Adrenal gland (tissue), 5 donors: ENCODE measurements around the gene ACRBP.

Source experiments
- POLR2A ChIP-seq, 2 donors: fragments of 450-650 bp; IDR thresholded peaks; one replicate each; pipeline ENCODE4 v1.6.1; 2017; ENCODE audit warnings: antibody characterized with exemption in 2 of 2, mild to moderate bottlenecking in 2 of 2, moderate library complexity in 1 of 2
- TF ChIP-seq, protein P1 (sequence below), 6 experiments: fragments of 450-650 bp in 4 of 6; fragments of 200-600 bp in 2 of 6; sonication (generic) in 1 of 6; IDR thresholded peaks; 1 replicate in 5 of 6; 2 replicates in 1 of 6; pipeline versions ENCODE4 v1.5.1 to v1.8.0; 2016 to 2021; ENCODE audit warnings: antibody characterized with exemption in 6 of 6, mild to moderate bottlenecking in 2 of 6, moderate library complexity in 1 of 6
- donor health status: DM: no; HTN: no; CAD: no.

DNA sequence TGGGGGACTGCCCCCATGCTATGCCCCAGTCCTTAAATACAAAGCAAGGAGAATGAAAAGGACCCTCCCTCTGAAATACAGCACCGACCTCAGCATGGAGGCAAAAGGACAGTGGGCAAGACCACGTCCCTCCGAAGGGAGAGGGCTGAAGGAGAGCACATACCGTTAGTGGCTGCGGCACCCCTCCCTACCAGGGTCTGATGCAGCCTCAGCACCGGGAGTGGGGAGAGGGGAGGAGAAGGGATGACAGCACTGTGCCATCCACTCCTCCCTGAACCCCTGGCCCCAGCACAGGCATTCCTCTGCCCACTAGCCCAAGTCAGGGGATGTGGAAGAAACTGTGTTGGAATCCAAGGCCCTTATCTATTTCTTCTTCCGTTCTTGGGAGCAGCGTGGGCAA lies 3.6 kb upstream of the ACRBP start:
- no peak for TF ChIP-seq POLR2A (IDR thresholded peaks at IDR 0.05)
- TF ChIP-seq, protein P1, sequence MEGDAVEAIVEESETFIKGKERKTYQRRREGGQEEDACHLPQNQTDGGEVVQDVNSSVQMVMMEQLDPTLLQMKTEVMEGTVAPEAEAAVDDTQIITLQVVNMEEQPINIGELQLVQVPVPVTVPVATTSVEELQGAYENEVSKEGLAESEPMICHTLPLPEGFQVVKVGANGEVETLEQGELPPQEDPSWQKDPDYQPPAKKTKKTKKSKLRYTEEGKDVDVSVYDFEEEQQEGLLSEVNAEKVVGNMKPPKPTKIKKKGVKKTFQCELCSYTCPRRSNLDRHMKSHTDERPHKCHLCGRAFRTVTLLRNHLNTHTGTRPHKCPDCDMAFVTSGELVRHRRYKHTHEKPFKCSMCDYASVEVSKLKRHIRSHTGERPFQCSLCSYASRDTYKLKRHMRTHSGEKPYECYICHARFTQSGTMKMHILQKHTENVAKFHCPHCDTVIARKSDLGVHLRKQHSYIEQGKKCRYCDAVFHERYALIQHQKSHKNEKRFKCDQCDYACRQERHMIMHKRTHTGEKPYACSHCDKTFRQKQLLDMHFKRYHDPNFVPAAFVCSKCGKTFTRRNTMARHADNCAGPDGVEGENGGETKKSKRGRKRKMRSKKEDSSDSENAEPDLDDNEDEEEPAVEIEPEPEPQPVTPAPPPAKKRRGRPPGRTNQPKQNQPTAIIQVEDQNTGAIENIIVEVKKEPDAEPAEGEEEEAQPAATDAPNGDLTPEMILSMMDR (IDR thresholded peaks at IDR 0.05): no peak
